ENCODE measurements around the gene TTC33. TPM values are rescaled to one million over a fixed set of nuclear protein-coding genes. Genes with fewer than 3 reads are reported as not detected.

TTC33 gene
- total RNA-seq, 4 donors from 2014 or later, result 20.2 to 49.0 (median 32.6) TPM

DNA sequence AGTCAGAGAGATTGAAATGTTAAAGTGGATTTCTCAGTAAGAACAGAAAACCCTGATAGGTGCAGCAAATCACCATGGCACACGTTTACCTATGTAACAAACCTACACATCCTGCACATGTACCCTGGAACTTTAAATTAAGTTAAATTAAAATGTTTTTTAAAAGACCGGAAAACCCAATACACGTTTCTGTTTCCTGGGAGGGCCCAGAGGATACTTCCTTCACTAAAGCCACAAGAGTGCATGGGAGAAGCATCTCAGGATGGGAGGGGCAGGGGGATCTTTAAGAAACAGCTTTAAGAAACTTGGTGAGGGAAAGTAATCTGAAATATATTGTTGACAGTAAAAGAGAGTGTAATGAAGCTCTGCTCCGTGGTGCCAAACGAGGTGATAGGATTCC is 240.8 kb downstream of the TTC33 start:
- TF ChIP-seq POLR2A (IDR thresholded peaks at IDR 0.05) (no peak), CTCF (IDR thresholded peaks at IDR 0.05 in 4 of 5, conservative IDR thresholded peaks at IDR 0.05 in 1 of 5) (no peak)
- no peaks in the 10 kb centered on the region for H3K9me3 ChIP-seq

GRCh38 chr5:40511801-40512200 is 244.0 kb downstream of the TTC33 start:
- Histone ChIP-seq H3K36me3 (no peaks in the 10 kb centered on the region), H3K4me3 (no peak overlapping the region), H3K9me3 (no peaks in the 10 kb centered on the region), H3K27ac (no peak overlapping the region), H3K27me3 (no peaks in the 10 kb centered on the region), H3K4me1 (no peaks in the 10 kb centered on the region)
- DNase-seq (no peak), ATAC-seq (no peak)
- intact Hi-C loops (cut with DNase I; ENCODE audit: low total_unique reads), result no loop called here
- in situ Hi-C loops (cut with MboI; ENCODE audit: low sequenced_read_pairs in 4 of 4), result no loop called here
- no peak for TF ChIP-seq POLR2A (IDR thresholded peaks at IDR 0.05)
- no peak for TF ChIP-seq CTCF (IDR thresholded peaks at IDR 0.05 in 4 of 5, conservative IDR thresholded peaks at IDR 0.05 in 1 of 5)

More for the DNA sequence above, 240.8 kb downstream of the TTC33 start:
- Histone ChIP-seq H3K27ac (no peak overlapping the region), H3K36me3 (no peaks in the 10 kb centered on the region), H3K4me1 (no peaks in the 10 kb centered on the region), H3K27me3 (no peaks in the 10 kb centered on the region), H3K4me3 (no peak overlapping the region)
- in situ Hi-C loops (cut with MboI; ENCODE audit: low sequenced_read_pairs in 4 of 4) (no loop called here), intact Hi-C loops (cut with DNase I; ENCODE audit: low total_unique reads) (no loop called here)
- ATAC-seq (no peak), DNase-seq (no peak)

- no peaks in the 10 kb centered on the region for H3K36me3 ChIP-seq
- TF ChIP-seq CTCF (IDR thresholded peaks at IDR 0.05 in 4 of 5, conservative IDR thresholded peaks at IDR 0.05 in 1 of 5) (no peak), POLR2A (IDR thresholded peaks at IDR 0.05) (no peak)
- ATAC-seq, result no peak
- H3K9me3 ChIP-seq, result no peaks in the 10 kb centered on the region
- no peaks in the 10 kb centered on the region for H3K27me3 ChIP-seq
- DNase-seq, result no peak
- H3K4me3 ChIP-seq, result no peak overlapping the region
- in situ Hi-C loops (cut with MboI; ENCODE audit: low sequenced_read_pairs in 4 of 4), result no loop called here
- intact Hi-C loops (cut with DNase I; ENCODE audit: low total_unique reads), result no loop called here
- no peak overlapping the region for H3K27ac ChIP-seq
- no peaks in the 10 kb centered on the region for H3K4me1 ChIP-seq
Observed at GRCh38 chr5:40507095-40507494, 248.7 kb downstream of the TTC33 start.

- in situ Hi-C loops (cut with MboI; ENCODE audit: low sequenced_read_pairs in 4 of 4) (no loop called here), intact Hi-C loops (cut with DNase I; ENCODE audit: low total_unique reads) (no loop called here)
- Histone ChIP-seq H3K36me3 (no peaks in the 10 kb centered on the region), H3K27me3 (no peaks in the 10 kb centered on the region), H3K9me3 (no peaks in the 10 kb centered on the region), H3K27ac (no peak overlapping the region), H3K4me3 (no peak overlapping the region), H3K4me1 (no peaks in the 10 kb centered on the region)
- DNase-seq (no peak), ATAC-seq (no peak)
- TF ChIP-seq CTCF (IDR thresholded peaks at IDR 0.05 in 4 of 5, conservative IDR thresholded peaks at IDR 0.05 in 1 of 5) (no peak), POLR2A (IDR thresholded peaks at IDR 0.05) (no peak)
Observed at GRCh38 chr5:40505031-40505430, 250.7 kb downstream of the TTC33 start.

DNA sequence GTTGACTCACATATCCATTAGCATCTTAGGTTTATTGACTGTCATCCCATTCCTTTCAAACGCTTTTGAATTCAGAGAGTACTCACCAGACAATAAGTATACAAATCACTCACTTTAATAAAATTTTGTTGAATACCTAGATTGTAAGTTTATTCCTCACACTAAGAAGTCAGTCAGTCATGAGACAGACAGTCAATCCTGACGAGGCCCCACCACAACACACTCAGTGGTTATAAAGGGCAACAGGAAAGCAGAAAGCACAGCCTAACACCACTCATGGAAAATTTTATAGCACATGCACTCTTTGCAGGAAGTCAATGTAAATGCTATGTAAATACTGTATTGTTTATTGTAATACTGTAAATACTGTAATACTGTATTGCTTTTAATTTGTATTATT is 252.3 kb downstream of the TTC33 start:
- ATAC-seq, result no peak
- H3K4me1 ChIP-seq, result no peaks in the 10 kb centered on the region
- DNase-seq, result no peak
- intact Hi-C loops (cut with DNase I; ENCODE audit: low total_unique reads) (no loop called here), in situ Hi-C loops (cut with MboI; ENCODE audit: low sequenced_read_pairs in 4 of 4) (no loop called here)
- H3K27ac ChIP-seq, result no peak overlapping the region
- TF ChIP-seq CTCF (IDR thresholded peaks at IDR 0.05 in 4 of 5, conservative IDR thresholded peaks at IDR 0.05 in 1 of 5) (no peak), POLR2A (IDR thresholded peaks at IDR 0.05) (no peak)
- H3K36me3 ChIP-seq, result no peaks in the 10 kb centered on the region
- H3K27me3 ChIP-seq, result no peaks in the 10 kb centered on the region
- H3K9me3 ChIP-seq, result no peaks in the 10 kb centered on the region
- H3K4me3 ChIP-seq, result no peak overlapping the region
